Daoy (cell line): ENCODE results near the gene BBIP1. TPM values are rescaled to one million over a fixed set of nuclear protein-coding genes. Genes with fewer than 3 reads are reported as not detected.
"Not testable (repeated sequence)": the region's sequence is repeated elsewhere in the genome, so short reads cannot be mapped to it uniquely, and the experiment has no call there.

Experiments used
- DNase-seq: peaks from one replicate; pipeline ENCODE4 v3.0.0-alpha.2; 2015; ENCODE audit warnings: low read depth
- total RNA-seq: library from RNA; depleted of rRNA; stranded (reverse); fragments of >200 nt; shearing (Covaris generic); gene quantifications from 2 replicates; pipeline ENCODE4 v1.2.3, GENCODE V29; 2014

The BBIP1 gene
- total RNA-seq, 1 experiment from 2014 or later: 13.2 TPM

GRCh38 chr10:110923856-110924493, 5.0 kb upstream of the BBIP1 start:
- no peak for DNase-seq

GRCh38 chr10:110919971-110920881, 1.2 kb upstream of the BBIP1 start:
- DNase-seq: peak; percentile 23

- DNase-seq: no peak
Observed at GRCh38 chr10:110919349-110919931, 460 bp upstream of the BBIP1 start, which contains the start of gene SHOC2. Gene SHOC2 (plus strand): TSS chr10:110919604. CDS start chr10:110964359, 44,755 bp downstream.

- peak; percentile 95 for DNase-seq
Observed at GRCh38 chr10:110918269-110918642, 724 bp downstream of the BBIP1 start.

- DNase-seq: peak; percentile 4
Observed at GRCh38 chr10:110916554-110917346, 2.2 kb downstream of the BBIP1 start.

- DNase-seq: not testable (repeated sequence)
Observed at GRCh38 chr10:110915600-110915999, 3.4 kb downstream of the BBIP1 start.

GRCh38 chr10:110915035-110915434, 3.9 kb downstream of the BBIP1 start:
- DNase-seq: no peak

GRCh38 chr10:110914431-110914830, 4.5 kb downstream of the BBIP1 start:
- no peak for DNase-seq

- DNase-seq: peak; percentile 15
Observed at GRCh38 chr10:110912374-110912773, 6.6 kb downstream of the BBIP1 start.

GRCh38 chr10:110910138-110910537, 8.8 kb downstream of the BBIP1 start:
- DNase-seq: no peak

- DNase-seq: no peak
Observed at GRCh38 chr10:110903280-110904278, 15.4 kb downstream of the BBIP1 start.

GRCh38 chr10:110901954-110902819, 16.8 kb downstream of the BBIP1 start:
- peak; percentile 54 for DNase-seq

- DNase-seq: no peak
Observed at GRCh38 chr10:110900983-110901382, 18.0 kb downstream of the BBIP1 start.

GRCh38 chr10:110898391-110898790, 20.6 kb downstream of the BBIP1 start:
- DNase-seq: no peak

GRCh38 chr10:110897184-110897583, 21.8 kb downstream of the BBIP1 start:
- no peak for DNase-seq

GRCh38 chr10:110893559-110894179, 25.3 kb downstream of the BBIP1 start:
- DNase-seq: peak; percentile 2

GRCh38 chr10:110892602-110893288, 26.2 kb downstream of the BBIP1 start:
- DNase-seq: no peak

GRCh38 chr10:110887560-110887959, 31.4 kb downstream of the BBIP1 start:
- no peak for DNase-seq
